Activated CD4-positive, alpha-beta T cell treated with anti-CD3 and anti-CD28 coated beads for 36 hours (primary cell): ENCODE data around the gene OR5T3. TPM values are rescaled to one million over a fixed set of nuclear protein-coding genes. Genes with fewer than 3 reads are reported as not detected.
"Not testable (repeated sequence)": the region's sequence is repeated elsewhere in the genome, so short reads cannot be mapped to it uniquely, and the experiment has no call there.

ENCODE experiments used
- ATAC-seq: fragments of 200-7000 bp; cut with Tn5 transposase; one replicate; pipeline ENCODE4 v1.10.0; 2021; ENCODE audit warnings: mild to moderate bottlenecking, moderate library complexity
- CTCF ChIA-PET: fragments of 350-600 bp; sonication (Branson Sonifier 250); formaldehyde crosslinking; loops from one replicate; lab custom pipeline; 2021; ENCODE audit warnings: antibody characterized with exemption; lab: Charles Lee
- POLR2A ChIA-PET: fragments of 350-600 bp; sonication (Branson Sonifier 250); formaldehyde crosslinking; loops from one replicate; lab custom pipeline; 2021; ENCODE audit warnings: antibody characterized with exemption, inconsistent platforms; lab: Charles Lee
- DNase-seq: peaks from one replicate; pipeline ENCODE4 v3.0.0-alpha.2; 2020
- H3K27ac Mint-ChIP-seq: one replicate; pipeline ENCODE4 v1.8.0; 2021; ENCODE audit warnings: mixed read lengths
- H3K27me3 Mint-ChIP-seq: one replicate; pipeline ENCODE4 v1.8.0; 2021; ENCODE audit warnings: mixed read lengths
- H3K36me3 Mint-ChIP-seq: one replicate; pipeline ENCODE4 v1.8.0; 2021; ENCODE audit warnings: low read depth, mixed read lengths
- H3K4me1 Mint-ChIP-seq: one replicate; pipeline ENCODE4 v1.8.0; 2021; ENCODE audit warnings: mixed read lengths
- H3K4me3 Mint-ChIP-seq: one replicate; pipeline ENCODE4 v1.8.0; 2021; ENCODE audit warnings: mild to moderate bottlenecking, moderate library complexity, mixed read lengths
- H3K9me3 Mint-ChIP-seq: one replicate; pipeline ENCODE4 v1.8.0; 2021; ENCODE audit warnings: low read depth, mixed read lengths
- intact Hi-C, 2 experiments: fragments of 100-400 bp; cut with DNase I in 1 of 2; cut with micrococcal nuclease in 1 of 2; formaldehyde crosslinking; loops; one replicate each; pipeline versions ENCODE4 v1.14.2 to v1.15.1; 2022 to 2024; cut with DNase I, micrococcal nuclease
- total RNA-seq, 2 experiments: library from RNA; stranded (reverse); gene quantifications; one replicate each; pipeline ENCODE4 v1.2.3, GENCODE V29; 2021

Gene OR5T3
- total RNA-seq: not detected

DNA sequence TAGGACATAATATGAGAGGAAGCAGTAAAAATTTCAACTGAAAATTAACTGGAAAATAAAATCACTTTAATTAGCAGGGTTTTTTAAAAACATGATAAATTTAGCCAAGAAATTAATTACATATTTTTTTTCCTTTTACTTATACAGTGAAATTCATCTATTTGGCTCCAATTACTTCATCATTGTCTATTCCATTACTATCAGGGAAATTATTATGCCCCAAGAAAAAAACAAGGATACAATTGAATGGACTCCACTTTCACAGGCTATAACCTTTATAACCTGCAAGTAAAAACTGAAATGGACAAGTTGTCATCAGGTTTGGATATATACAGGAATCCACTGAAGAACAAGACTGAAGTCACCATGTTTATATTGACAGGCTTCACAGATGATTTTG lies at the start of gene OR5T3:
Gene OR5T3, plus strand, starts transcription at position 301 of the 400 bp plus-strand sequence. Its CDS starts 0 bp downstream, at position 301.
- no peak within 1 kb of the TSS for H3K4me3 Mint-ChIP-seq
- H3K27me3 Mint-ChIP-seq: no peaks in the 10 kb centered on the region
- intact Hi-C loops: no loop called here
- H3K4me1 Mint-ChIP-seq: no peaks in the 10 kb centered on the region
- no peak for ATAC-seq
- ChIA-PET POLR2A (no interaction called here), CTCF (no interaction called here)
- peaks cover 15% of the 10 kb centered on the region for H3K9me3 Mint-ChIP-seq
- no peak within 1 kb of the TSS for H3K27ac Mint-ChIP-seq
- DNase-seq: no peak
- H3K36me3 Mint-ChIP-seq: no peaks in the 10 kb centered on the region

DNA sequence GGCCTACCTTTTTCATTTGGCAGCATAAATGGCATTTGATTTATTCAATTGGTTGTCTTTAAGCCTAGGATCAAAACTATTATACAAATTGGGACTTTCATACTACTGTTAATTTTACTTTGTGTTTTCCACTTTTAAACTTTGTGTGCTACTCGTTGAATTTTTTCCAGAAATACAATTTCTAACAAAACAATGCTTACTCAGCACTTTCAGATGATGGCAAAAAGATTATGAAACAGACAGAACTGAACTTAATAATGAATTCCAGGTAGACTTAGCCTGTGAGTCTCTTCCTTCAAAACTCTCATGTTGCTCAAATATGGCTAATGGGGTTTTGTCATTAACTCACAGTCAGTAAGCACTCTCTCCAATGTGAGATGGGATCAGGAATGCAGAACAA lies 44.3 kb upstream of the OR5T3 start:
- intact Hi-C loops: no loop called here
- DNase-seq (no peak), ATAC-seq (no peak)
- Mint-ChIP-seq H3K4me1 (no peaks in the 10 kb centered on the region), H3K27me3 (no peaks in the 10 kb centered on the region), H3K4me3 (no peak overlapping the region), H3K27ac (no peak overlapping the region), H3K9me3 (peaks cover 16% of the 10 kb centered on the region), H3K36me3 (no peaks in the 10 kb centered on the region)
- POLR2A ChIA-PET: no interaction called here
- CTCF ChIA-PET: no interaction called here

DNA sequence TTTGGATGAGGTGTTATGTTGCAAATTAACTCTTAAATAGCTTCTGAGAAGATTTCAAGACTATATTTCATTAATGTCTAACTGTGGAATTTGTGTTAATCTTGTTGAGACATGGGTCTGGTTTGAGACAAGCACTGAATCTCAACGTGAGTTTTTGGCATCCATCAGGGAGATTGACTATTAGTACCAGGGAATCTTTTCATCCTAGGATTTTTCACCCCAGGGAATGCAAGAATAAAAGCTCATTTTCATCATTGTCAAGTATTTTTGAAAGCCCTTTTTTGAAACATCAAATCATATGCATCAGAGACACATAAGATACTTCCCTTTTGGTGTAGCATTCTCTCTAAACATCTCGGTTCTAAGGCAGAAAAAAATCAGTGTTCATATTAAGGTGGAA lies 37.5 kb upstream of the OR5T3 start:
- no peaks in the 10 kb centered on the region for H3K27me3 Mint-ChIP-seq
- DNase-seq (no peak), ATAC-seq (no peak)
- H3K4me1 Mint-ChIP-seq: no peaks in the 10 kb centered on the region
- H3K36me3 Mint-ChIP-seq: no peaks in the 10 kb centered on the region
- peaks cover 32% of the 10 kb centered on the region for H3K9me3 Mint-ChIP-seq
- intact Hi-C loops: no loop called here
- ChIA-PET CTCF (no interaction called here), POLR2A (no interaction called here)
- no peak overlapping the region for H3K27ac Mint-ChIP-seq
- no peak overlapping the region for H3K4me3 Mint-ChIP-seq

DNA sequence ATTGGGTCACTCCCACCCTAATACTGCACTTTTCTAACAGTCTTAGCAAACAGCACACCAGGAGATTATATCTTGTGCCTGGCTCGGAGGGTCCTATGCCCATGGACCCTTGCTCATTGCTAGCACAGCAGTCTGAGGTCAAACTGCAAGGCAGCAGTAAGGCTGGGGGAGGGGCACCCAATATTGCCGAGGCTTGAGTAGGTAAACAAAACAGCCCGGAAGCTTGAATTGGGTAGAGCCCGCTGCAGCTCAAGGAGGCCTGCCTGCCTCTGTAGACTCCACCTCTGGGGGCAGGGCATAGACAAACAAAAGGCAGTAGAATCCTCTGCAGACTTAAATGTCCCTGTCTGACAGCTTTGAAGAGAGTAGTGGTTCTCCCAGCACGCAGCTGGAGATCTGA lies 32.3 kb upstream of the OR5T3 start:
- DNase-seq, H3K27me3 Mint-ChIP-seq, ATAC-seq, CTCF ChIA-PET, POLR2A ChIA-PET, intact Hi-C loops, H3K27ac Mint-ChIP-seq, H3K4me1 Mint-ChIP-seq, H3K4me3 Mint-ChIP-seq, H3K36me3 Mint-ChIP-seq: not testable (repeated sequence)
- peaks cover 26% of the 10 kb centered on the region for H3K9me3 Mint-ChIP-seq

DNA sequence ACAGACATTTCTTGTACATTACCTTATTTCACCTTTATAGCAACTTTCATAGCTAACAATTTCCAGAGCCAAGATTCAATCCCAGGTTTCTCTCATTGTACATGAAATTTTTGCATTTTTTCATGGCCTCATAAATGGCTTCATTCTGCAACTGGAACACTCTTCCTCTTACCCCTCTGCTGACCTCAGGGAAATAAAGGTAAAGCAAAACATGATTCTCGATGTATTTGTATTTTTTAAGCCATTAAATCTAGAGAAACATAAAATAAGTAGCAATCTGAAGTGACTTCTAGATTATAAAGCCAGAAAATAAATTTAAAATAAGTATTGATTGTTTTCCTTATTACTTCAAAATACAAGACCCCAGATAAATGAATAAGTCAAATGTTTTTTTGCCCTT lies 17.9 kb upstream of the OR5T3 start, which contains the start of gene OR5T2:
Gene OR5T2, minus strand, starts transcription at position 101 of the 400 bp plus-strand sequence. CDS start 1,193 bp downstream, outside the sequence.
- Mint-ChIP-seq H3K4me3 (no peak within 1 kb of the TSS), H3K9me3 (peaks cover 19% of the 10 kb centered on the region), H3K36me3 (no peaks in the 10 kb centered on the region), H3K4me1 (no peaks in the 10 kb centered on the region), H3K27me3 (no peaks in the 10 kb centered on the region), H3K27ac (no peak within 1 kb of the TSS)
- ChIA-PET CTCF (no interaction called here), POLR2A (no interaction called here)
- intact Hi-C loops: no loop called here
- ATAC-seq (no peak), DNase-seq (no peak)

DNA sequence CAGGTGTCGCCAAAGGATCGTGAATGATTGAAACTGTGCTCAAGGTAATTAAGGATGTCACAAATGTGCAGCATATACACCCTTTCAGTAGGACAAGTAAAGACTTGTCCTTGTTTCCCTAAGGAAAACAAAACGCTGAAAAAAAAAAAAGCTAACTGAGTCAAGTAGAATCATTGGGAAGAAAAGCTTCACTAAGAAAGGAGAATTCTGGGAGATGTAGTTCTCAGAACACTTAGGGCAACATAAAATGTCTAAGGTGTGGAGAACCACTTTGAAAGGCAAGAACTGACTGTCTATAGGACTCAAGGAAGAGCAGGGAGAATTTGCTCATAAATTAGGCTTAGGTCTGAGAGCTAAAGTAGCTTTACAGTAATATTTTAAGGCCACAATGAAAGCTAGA lies 19.0 kb downstream of the OR5T3 start:
- Mint-ChIP-seq H3K27me3 (no peaks in the 10 kb centered on the region), H3K36me3 (peaks cover 2% of the 10 kb centered on the region), H3K4me3 (no peak overlapping the region), H3K4me1 (no peaks in the 10 kb centered on the region), H3K9me3 (peaks cover 19% of the 10 kb centered on the region), H3K27ac (no peak overlapping the region)
- ATAC-seq (no peak), DNase-seq (no peak)
- CTCF ChIA-PET: no interaction called here
- POLR2A ChIA-PET: no interaction called here
- intact Hi-C loops: no loop called here

DNA sequence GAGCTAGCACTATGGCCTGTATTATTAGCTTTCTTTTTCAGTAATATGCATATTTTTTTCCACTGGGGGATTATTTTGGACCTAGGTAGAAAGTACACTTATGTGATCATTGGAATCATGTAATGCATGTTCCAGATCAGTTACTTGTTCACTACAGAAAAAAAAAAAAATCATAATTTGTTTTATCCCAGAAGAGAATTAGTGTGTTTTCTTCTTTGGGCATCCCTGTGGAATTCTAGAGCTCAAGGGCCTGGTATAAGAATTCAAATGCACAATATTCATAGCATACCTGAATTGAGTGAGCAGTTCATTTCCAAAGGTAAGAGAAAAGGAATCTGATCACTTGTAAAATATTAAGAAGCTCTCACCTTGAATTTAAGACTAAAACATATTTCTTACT lies 21.8 kb downstream of the OR5T3 start, which contains the start of gene OR5T1:
Gene OR5T1, plus strand, starts transcription at position 301 of the 400 bp plus-strand sequence. CDS start 1,485 bp downstream, outside the sequence.
- CTCF ChIA-PET: no interaction called here
- no peaks in the 10 kb centered on the region for H3K27me3 Mint-ChIP-seq
- no peak within 1 kb of the TSS for H3K27ac Mint-ChIP-seq
- no peak within 1 kb of the TSS for H3K4me3 Mint-ChIP-seq
- intact Hi-C loops: no loop called here
- POLR2A ChIA-PET: no interaction called here
- no peaks in the 10 kb centered on the region for H3K4me1 Mint-ChIP-seq
- ATAC-seq: no peak
- no peak for DNase-seq
- peaks cover 16% of the 10 kb centered on the region for H3K9me3 Mint-ChIP-seq
- no peaks in the 10 kb centered on the region for H3K36me3 Mint-ChIP-seq

DNA sequence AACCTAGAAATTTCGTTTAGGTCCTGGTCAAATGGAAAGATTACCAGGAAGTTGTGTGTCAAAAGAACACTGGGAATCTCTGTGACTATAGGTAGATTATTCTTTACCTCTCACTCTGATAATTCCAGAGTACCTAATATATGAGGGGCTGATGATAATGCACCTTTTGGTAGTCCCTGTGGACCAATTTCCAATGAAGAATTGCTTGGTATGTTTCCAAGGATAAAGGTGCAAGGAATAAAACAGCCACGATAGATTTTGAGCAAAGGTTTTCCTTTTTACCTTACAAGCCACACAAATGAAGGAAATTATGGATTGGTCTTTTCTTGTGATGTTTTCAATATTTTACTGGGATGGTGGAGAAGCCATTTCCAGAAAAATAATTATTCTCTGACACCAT lies 40.1 kb downstream of the OR5T3 start, which contains the start of gene OR8H1:
Gene OR8H1, minus strand, starts transcription at position 101 of the 400 bp plus-strand sequence. CDS start 1,192 bp downstream, outside the sequence.
- DNase-seq (no peak), ATAC-seq (no peak)
- no peaks in the 10 kb centered on the region for H3K27me3 Mint-ChIP-seq
- POLR2A ChIA-PET: no interaction called here
- H3K4me3 Mint-ChIP-seq: no peak within 1 kb of the TSS
- no peaks in the 10 kb centered on the region for H3K36me3 Mint-ChIP-seq
- CTCF ChIA-PET: no interaction called here
- H3K27ac Mint-ChIP-seq: no peak within 1 kb of the TSS
- no peaks in the 10 kb centered on the region for H3K4me1 Mint-ChIP-seq
- intact Hi-C loops: no loop called here
- peaks cover 16% of the 10 kb centered on the region for H3K9me3 Mint-ChIP-seq

DNA sequence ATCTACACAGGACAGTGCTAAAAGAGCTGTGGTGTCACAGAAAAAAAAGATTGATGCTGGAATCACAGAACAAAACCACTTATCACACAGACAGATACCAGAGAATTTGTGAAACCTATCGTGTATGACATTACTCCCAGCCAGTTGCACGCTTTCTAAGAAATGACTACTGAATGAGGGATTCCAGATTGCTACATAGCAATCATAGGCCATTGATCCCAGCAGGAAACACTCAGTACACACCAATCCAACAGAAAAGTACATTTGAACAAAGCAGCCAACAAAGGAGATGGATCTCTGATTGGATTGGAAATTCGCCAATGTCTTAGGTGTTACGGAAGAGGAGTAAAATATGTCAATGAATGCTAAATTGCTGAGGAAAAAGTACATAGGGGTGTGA lies 44.8 kb downstream of the OR5T3 start:
- POLR2A ChIA-PET: no interaction called here
- Mint-ChIP-seq H3K9me3 (peaks cover 12% of the 10 kb centered on the region), H3K4me3 (no peak overlapping the region), H3K4me1 (no peaks in the 10 kb centered on the region), H3K27ac (no peak overlapping the region), H3K27me3 (no peaks in the 10 kb centered on the region), H3K36me3 (no peaks in the 10 kb centered on the region)
- intact Hi-C loops: no loop called here
- ATAC-seq: no peak
- CTCF ChIA-PET: no interaction called here
- no peak for DNase-seq

Other genes with a start within 250 kb of the OR5T3 start
- gene OR5AS1, start 224.6 kb upstream of the OR5T3 start, total RNA-seq: not detected
- gene OR8I2, start 158.9 kb upstream of the OR5T3 start, total RNA-seq: not detected
- not detected for gene OR8H2, start 148.6 kb upstream of the OR5T3 start, total RNA-seq
- gene OR8H3, start 129.9 kb upstream of the OR5T3 start, total RNA-seq: not detected
- gene OR8J3, start 112.1 kb upstream of the OR5T3 start, total RNA-seq: not detected
- gene OR8K5, start 91.9 kb upstream of the OR5T3 start, total RNA-seq: not detected
- gene OR5J2, start 75.6 kb upstream of the OR5T3 start, total RNA-seq: not detected
- not detected for gene OR5T2, start 18.0 kb upstream of the OR5T3 start, total RNA-seq
- gene OR5T1, start 21.9 kb downstream of the OR5T3 start, total RNA-seq: not detected
- gene OR8H1, start 40.0 kb downstream of the OR5T3 start, total RNA-seq: not detected
- gene OR8K3, start 62.9 kb downstream of the OR5T3 start, total RNA-seq: not detected
- gene OR8K1, start 93.8 kb downstream of the OR5T3 start, total RNA-seq: not detected
- not detected for gene OR8J1, start 102.0 kb downstream of the OR5T3 start, total RNA-seq
- gene OR8U1, start 123.4 kb downstream of the OR5T3 start, total RNA-seq: not detected
- gene OR5AL1, start 160.4 kb downstream of the OR5T3 start, total RNA-seq: not detected
- gene OR5M3, start 221.1 kb downstream of the OR5T3 start, total RNA-seq: not detected
- gene OR5M8, start 239.1 kb downstream of the OR5T3 start, total RNA-seq: not detected